Measurements from ENCODE around the gene GRB10.

The GRB10 gene

DNA sequence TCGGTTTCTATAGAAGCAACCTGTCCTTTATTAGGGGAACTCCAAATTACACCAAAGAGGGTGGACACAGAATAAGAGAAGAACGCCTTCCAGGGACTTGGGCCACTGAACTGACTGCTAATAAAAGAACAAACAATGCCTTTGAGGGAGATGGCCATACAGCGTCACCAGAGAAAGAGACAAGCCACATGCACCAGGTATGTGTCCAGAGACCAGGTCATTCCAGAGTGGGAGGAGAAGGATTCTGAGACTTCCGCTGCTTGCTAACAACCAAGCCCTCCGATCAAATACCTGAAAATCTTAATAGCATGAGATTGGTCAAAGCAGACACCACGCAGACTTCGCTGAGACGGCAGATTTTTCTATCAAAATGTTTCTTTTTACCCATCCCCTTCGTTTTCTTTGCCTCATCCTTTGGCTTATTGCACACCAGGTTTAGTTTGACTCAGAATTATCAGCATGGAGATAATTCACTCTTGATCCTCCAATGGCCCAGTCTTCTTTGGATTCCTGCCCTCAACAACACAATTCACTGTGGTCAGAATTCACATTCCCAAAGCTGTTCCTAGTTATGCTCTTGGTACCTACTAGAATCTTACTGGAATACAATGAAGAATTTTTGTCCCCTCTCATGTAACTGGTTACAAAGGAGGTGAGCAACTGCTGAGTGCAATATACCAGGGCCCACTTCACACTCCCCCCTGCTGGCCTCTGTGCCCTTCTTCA, 130.1 kb downstream of the GRB10 start:
- DNase-seq = no peak

DNA sequence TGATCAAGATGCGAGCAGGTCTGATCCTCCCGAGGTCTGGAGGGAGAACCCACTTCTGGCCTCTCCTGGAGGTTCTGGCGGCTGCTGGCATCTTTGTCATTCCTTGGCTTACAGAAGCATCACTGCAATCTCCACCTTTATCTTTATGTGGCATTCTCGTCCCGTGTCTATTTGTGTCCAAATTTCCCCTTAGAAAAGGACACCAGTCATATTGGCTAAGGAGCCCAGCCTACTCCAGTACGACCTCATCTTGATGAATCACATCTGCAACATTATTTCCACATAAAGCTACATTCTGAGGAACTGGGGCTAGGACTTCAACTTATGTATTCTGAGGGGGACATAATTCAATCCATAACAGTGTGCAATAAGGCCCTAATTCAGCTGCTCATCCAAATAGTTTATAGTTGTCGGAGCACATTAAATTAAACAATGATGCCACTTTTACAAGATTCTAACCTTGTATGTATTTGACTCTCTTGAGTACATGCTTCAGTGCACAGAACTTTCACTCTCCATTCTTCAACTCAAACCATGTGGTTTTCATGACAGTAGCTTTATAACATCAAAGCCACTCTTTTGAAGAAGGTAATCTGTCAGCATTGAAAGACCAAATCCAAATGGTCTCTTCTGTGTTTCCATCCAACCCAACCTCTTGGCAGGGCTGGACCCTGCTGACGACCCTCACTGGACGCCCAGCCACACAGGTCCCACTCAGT, 131.3 kb downstream of the GRB10 start:
- DNase-seq = no peak

DNA sequence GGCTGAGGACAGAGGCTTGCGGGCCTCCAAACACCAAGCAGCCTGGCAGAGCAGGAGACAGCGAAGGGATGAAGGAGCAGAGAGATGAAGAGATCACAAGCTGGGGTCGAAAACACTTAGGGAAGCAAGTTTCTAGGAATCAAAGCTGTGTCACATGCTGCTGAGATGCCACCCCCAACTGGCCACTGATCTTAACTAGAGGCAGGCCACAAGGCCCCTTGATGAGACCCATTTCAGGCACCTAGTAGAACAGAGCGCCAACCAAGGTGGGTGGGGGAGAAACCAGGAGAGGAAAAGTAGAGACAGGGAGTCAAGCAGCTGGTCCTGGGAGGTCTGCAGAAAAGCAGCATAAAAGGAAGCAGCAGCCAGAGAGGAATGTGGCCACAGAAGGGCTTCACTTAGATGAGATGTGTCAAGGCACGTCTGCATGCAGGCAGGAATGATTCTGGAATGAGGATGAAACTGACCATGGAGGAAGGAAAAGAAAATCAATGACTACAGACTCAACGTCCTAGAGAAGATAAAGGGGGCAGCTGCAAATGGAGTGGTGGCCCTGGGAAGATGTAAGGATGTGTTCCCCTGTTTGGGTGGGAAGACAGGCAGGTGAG, 132.5 kb downstream of the GRB10 start:
- no peak for DNase-seq

DNA sequence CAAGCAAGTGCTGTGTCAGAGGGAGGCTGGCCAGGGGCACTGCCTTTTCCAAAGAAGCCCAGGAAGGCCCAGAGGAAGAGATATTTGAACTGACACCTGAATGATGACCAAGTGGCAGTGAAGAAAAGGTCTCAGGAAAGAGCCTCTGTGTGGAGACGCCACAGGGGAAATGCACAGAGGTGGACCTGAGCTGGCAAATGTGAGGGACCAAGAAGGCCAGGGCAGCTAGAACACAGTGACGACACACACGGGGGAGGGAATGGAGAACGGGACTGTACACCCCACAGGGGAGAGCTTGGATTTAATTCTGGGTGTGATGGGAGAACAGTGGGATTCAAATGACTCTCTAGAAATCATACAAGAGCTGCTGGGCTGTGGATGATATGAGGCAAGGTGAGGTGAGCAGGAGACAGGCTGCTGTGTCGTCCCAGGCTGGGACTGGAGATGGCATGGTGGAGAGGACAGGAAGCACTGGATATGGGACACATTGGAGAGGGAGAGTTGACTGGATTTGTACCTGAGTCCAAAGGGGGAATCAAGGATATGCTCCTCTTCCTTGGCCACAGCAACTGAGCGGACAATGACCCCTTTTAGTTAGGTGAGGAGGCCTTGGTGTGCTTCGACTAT, 133.3 kb downstream of the GRB10 start:
- DNase-seq = no peak

DNA sequence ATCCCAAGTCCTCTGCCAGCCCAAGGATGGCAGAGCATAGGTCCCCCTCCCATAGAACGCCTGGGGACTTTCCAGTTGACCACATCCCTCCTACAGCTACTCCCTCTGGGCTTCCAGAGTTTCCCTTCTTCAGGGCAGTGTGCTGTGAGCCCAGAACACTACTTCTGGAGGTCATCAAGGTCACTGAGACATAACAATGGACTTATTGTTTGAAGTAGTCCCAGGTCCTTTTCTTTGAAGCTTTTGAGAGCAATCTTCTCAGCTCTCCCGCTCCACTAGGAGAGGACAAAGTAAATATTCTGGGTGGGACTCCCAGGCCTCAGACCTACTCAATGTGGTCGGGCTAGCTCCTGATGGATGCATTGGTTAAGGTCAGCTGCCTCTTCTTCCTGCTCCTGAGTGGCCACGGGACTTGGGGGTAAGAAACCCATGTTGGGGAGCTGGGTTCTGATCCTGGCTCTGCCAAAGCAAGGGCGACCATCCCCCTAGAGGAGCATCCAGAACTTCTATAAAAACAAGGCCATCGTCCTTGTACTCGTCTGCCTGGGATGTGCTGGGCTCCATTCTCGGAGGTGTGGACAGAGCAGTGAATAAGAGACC, 134.0 kb downstream of the GRB10 start:
- DNase-seq = no peak

DNA sequence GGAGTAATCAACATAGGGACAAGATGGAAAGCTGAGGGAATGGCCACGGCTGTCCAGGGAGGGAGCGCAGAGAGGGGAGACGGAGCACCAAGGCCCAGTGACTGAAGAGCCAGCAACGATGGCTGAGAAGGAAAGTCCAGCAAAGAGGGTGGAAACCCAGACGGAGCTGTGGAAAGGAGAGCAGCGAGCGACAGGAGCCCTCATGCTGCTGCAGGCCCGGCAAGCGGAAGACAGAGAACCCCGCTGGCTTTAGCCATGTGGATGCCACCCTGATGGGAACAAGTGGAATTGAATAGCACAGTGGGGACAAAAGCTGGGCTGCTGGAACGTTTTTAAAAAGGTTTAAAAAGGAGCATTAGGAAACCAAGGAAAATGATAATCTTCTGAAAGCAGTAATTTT, 134.6 kb downstream of the GRB10 start:
- DNase-seq = no peak

DNA sequence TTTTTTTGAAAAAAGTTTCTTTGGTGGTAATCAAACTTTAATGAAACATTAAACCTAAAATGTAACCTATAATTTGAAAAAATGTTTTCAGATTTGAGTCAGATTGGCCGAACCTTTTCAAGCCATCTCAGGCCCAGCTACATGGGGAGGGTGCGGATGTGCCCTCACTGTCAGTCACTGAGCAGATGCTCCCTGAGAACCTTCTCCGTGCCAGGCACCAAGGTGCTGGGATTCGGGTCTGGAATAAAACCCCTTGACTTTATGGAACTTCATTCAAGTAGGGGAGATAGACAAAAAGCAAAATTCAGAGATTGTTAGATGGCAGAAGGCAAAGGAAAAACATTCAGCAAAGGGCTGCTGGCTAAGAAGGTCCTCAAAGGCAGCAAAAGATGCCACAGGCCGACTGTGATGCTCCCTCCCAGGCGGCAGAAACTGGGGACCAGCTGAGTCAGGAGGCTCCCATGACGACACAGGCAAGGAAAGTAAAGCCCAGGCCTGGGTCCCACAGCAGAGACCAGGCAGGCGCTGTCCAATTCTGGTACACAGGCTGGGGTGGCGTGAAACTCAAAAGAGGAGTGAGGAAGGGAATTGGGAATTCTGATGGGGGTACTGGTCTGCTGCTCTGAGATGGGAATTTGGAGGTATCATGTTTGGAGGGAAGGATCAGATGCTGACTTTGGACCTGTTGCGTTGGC, 135.3 kb downstream of the GRB10 start:
- DNase-seq = no peak

DNA sequence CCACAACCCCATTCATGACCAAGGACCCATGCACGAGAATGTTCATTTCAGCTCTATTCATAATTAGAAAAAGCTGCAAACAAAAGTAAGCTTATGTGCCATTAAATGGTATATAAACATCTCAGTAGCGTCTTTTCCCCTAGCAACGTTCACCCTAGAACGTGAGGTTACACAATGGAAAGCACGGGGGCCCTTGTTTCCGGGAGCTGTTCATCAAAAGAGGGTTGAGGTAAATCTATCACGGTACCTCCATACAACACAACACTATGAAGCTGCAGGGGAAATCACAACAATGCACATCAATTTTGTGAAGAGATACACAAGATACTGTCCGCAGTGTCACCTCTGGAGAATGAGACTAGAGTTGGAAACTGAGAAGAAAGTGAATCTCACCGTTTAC, 136.6 kb downstream of the GRB10 start:
- no peak for DNase-seq

DNA sequence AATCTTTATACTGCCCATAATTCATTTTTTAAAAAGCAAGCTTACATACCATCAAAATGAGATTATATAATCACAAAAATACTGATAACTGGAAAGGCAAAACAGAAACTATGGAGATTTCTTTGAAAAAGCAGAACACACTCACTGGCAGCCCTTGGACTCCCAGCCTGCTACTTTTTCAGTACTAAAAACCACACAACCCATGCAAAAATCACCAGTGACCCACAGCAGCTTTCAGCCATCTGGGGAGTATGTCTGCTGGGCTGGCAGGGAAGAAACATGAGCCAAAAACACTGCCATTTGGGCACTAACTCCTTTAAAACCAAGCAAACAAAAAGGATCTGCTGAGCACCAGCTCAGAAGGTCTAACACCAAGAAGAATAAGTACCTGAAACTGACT, 137.5 kb downstream of the GRB10 start:
- DNase-seq = no peak

DNA sequence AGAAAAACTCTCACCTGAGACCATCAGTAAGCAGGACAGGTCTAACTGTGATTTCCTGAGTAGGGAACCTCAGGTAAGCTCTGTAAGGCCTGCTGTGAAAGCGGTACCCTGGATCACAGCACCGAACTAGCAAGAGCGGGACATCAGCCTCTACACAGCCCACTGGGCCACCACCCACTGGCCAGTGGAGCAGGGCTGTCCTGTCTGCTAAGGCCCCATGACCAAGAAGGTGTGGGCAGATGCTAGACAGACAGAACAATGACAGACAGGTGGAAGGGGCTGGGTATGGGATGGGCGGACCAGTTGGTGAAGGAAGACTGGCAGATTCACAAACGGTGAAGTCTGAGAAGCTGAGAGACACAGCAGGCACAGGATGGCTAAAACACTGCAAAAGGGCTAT, 138.1 kb downstream of the GRB10 start:
- DNase-seq = no peak

DNA sequence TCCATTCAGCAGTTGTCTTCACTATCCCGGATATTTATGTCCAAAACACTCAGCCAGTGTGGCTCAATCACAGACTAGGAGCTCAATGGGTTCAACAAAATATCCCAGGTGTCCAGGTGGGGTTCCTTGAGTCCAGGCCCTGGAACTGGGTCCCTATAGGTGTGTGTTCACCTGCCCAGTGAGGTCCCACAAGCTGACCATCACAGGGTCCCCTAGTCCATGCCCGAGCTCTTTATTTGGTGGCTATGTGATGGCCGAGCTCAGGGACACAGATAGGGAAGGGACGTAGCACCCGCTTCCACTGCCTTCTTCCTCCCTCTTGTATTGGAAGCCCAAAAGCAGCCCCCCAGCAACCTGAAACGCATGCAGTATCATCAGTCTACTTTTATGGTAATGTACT, 138.6 kb downstream of the GRB10 start:
- DNase-seq = no peak

DNA sequence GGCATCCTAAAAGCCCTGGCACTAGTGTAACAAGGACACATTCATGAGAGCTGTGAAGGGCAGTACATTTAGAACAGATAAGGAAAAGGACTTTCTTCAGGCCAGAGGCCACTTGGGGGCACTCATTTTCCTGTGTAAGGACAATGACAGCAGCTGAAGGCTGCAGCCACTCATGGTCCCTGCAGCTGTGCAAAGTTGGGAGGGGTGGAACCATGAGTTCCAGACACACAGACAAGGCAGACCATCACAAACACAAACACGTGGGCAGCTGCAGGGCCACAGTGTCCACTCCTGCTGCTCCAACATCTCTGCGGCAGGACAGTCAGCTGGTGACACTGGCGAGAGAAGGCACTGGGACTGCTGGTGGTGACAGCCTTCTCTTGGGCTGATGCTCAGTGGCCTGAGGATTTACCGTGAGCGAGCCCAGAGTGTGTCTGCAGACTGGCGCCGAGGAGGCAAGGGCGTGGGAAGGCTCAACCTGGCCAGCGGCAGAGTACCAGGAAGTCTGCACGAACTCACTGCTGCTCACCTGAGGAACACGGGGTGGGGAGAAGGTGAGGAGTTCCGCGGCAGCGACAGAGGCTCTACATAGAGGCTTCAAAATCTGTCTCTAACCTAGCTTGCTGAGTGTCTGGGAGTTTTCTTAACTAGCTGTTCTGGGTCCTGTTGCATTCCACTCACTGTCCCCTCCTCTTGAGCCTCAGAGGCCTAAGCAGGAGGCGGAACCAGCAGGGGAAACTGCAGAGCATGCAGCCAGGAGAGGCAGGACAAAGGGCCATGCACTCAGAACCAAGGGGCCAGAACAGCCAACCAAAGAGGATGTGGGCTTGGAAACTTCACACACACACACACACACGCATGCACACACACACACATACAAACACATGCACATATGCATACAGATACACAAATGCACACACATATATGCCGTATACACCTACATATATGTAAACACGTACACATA, 141.0 kb downstream of the GRB10 start:
- DNase-seq = no peak

DNA sequence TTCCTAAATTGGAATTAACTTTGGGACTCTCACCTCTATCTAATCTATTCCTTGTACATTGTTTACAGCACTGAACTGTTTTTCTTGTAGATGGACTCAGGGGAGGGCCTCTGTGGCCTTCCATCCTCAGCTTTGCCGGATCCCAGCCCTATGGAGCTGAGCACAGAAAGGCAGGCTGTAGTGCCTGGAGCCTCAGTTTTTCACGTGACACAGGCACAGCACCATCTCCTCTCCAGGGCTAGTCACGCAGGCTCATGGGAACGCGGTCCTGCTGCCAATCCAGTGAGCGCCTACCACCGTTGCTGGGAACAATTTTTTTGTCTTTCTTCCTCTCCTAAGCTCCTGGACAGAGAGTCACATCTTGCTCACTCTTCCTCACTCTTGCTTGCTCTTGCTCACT, 141.9 kb downstream of the GRB10 start:
- no peak for DNase-seq

DNA sequence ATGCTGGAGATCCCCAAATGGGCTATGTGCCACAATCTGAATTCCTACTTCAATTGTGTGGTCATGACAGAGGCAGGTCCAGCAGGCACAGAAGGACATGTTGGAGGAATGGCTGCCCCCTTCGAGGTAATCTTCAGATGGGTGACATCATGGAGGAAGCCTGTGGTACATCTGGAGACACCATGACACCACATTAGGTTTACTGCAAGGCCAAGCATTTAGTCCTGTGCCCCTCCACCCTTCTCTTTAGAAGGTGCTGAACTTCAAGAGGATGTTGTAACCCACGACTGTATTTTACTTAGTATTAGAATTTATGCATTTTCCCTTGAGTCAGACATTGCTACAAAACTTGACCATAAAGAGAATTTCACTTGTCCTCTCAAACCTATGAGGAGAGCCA, 142.4 kb downstream of the GRB10 start:
- DNase-seq = no peak

DNA sequence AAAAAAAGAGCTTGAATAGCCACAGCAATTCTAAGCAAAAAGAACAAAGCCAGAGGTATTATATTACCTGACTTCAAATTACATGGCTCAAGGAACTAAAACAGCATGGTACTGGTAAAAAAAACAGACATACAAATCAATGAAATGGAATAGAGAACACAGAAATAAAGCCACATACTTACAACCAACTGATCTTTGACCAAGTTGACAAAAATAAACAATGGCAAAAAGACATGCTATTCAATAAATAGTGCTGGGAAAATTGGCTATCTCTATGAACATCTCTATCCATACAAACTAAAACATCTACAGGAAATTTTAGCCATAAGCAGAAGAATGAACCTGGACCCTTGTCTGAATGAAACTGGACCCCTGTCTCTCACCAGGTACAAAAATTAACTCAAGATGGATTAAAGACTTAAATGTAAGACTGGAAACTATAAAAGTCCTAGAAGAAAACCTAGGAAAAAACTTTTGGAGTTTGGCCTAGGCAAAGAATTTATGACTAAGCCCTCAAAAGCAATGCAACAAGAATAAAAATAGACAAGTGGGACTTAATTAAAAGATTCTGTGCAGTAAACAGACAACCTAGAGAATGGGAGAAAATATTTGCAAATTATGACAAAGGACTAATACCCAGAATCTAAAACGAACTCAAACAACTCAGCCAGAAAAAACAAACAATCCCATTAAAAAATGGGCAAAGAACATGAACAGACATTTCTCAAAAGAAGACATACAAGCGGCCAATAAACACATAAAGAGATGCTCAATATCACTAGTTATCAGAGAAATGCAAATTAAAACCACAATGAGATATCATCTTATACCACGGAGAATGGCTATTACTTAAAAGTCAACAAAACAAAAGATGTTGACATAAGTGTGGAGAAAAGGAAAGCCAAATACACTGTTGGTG, 144.7 kb downstream of the GRB10 start:
- DNase-seq = no peak

DNA sequence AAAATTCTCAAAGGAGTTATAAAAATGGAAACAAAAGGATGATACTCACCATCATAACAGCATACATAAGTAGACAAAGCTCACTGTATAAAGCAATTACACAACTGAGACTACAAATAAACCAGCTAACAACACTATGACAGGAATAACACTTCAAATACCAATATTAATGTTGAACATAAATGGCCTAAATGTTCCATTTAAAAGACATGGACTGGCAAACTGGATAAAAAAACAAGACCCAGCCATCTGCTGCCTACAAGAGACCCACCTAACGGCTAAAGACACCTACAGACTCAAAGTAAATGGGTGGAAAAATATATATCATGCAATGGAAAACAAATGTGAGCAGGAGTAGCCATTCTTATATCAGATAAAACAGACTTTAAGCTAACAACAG, 148.3 kb downstream of the GRB10 start:
- DNase-seq = no peak

DNA sequence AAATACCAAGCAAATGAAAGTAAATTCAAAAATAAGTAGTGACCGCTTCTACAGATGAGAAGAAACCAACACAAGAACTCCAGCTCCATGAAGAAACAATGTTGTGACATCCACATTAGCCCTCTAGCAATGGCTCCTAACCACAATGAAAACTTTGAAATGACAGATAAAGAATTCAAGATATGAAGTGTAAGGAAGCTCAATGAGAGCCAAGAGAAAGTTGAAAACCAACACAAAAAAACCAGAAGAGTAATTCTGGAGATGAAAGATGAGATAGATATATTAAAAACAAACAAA, 149.3 kb downstream of the GRB10 start:
- no peak for DNase-seq

DNA sequence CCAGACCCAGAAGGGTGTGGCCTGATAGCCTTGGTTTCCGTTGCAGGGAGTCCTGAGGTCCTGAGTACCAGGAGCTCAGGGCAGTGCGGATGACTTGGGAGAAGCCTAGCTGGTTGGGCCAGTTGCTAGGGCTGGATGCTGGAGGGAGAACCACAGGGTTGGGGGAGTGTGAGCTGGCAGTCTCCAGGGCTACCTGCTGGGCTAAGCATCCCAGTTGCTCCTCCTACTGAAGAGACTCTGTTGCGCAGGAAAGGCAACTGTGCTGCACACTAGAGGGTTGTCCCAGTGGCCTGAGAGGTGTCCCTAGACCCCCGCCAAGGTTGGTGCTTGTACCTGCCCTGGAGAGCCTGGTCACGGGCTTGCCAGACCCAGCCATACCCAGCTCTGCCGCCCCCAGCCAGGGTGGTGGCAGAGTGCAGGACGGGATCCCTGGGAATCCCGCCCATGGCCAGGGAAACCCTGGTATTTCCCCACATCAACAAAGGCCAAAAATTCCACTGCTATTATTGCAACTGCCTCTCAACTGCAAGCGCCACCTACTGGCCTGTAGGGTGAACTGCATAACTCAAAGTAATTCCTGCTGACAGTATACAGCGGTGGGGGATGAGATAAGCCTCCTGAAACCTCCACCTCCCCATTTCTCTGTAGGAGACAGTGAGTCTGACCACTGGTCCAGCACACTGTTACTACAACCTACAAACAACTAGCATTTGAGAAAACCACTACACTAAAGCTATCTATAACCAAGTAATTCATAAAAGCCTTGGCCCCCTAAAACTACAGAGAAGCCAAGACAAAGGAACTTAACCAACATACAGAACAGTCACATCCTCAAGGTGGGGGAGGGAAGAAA, 149.9 kb downstream of the GRB10 start:
- peak; percentile 32 for DNase-seq

DNA sequence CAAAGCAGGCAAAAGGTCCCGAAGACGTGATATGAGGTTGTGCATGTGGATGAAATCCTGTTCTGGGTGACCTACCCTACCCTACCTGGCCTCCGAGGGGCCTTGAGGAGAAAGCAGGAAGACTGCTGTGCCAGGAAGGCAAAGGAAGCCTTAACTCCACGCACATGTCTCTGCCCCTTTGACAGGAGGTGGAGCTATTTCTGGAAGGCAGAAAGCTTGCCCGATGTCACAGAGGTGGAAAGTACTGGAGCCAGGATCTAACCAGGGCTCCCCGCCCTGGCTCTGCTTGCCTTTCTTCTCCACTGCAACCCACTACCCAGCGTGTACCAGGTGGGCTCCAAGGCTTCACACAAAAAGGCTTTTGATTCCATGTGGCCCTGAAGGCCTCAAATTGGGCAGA, 151.1 kb downstream of the GRB10 start:
- DNase-seq = no peak

DNA sequence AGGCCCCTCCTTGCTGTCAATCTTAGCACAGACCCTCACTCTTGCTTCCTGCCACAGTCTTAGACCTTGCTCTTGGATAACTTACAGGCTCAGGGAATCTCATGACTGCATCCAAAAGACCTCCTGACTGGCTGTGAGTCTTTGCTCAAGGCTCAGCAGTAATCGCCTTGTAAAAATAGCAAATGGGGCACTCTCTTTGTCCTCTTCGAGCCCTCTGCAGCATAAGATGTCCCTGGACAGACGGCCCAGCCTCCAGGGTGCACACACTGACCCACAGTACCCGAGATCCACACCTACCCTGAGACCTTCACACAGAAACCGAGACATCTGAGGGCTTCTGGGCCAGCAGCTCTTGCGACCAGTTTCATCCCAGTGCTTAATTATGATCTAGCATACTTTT, 151.6 kb downstream of the GRB10 start:
- no peak for DNase-seq

Measured in NCI-H2171 treated with DMSO at 0.1 percent for 48 hours (cell line).